ENCODE data around the gene INAVA.

The INAVA gene

DNA sequence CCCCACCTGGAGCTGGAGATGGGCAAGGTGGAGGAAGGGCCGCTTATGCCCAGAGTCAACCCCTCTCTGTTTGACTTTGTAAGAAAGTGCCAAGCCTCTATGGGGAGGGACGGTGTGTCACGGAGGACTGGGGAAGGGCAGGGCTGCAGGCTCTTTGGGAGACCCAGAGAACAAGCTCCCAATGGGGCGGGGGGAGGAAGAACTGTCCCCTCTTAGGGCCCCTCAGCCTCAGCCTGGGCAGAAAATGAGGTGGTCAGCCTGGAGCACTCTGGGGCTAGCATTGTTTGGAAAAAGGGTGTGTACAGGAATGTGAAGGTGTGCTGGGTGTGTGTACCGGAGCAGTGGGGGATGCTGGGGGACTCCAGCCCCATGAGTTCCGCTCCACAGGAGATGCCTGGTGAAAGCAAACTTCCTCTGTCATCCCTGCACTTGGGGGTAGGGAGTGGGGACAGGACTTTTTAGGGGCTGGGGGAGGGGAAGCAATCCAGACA lies 1.2 kb upstream of the INAVA start:
- H3K4me2 ChIP-seq (ENCODE audit: low read length) = no peak overlapping the region
- H4K20me1 ChIP-seq (ENCODE audit: control insufficient read depth, insufficient read depth, low read depth, low read length) = no peaks in the 10 kb centered on the region
- H3K4me3 ChIP-seq (ENCODE audit: low read length) = no peak overlapping the region
- no peak overlapping the region for H3K27ac ChIP-seq (ENCODE audit: low read depth, low read length)
- H3K9me2 ChIP-seq (replicated peaks; ENCODE audit: control insufficient read depth, low read length) = no peaks in the 10 kb centered on the region
- H3K4me1 ChIP-seq (ENCODE audit: control insufficient read depth, low read length) = peaks cover 6% of the 10 kb centered on the region
- H3K27me3 ChIP-seq (ENCODE audit: control insufficient read depth, low read length) = peaks cover 62% of the 10 kb centered on the region
- H3K36me3 ChIP-seq (ENCODE audit: control insufficient read depth, low read length) = no peaks in the 10 kb centered on the region
- TF ChIP-seq EZH2phosphoT487 (IDR thresholded peaks at IDR 0.05; ENCODE audit: borderline replicate concordance, low read length) = no peak
- TF ChIP-seq, protein P1, sequence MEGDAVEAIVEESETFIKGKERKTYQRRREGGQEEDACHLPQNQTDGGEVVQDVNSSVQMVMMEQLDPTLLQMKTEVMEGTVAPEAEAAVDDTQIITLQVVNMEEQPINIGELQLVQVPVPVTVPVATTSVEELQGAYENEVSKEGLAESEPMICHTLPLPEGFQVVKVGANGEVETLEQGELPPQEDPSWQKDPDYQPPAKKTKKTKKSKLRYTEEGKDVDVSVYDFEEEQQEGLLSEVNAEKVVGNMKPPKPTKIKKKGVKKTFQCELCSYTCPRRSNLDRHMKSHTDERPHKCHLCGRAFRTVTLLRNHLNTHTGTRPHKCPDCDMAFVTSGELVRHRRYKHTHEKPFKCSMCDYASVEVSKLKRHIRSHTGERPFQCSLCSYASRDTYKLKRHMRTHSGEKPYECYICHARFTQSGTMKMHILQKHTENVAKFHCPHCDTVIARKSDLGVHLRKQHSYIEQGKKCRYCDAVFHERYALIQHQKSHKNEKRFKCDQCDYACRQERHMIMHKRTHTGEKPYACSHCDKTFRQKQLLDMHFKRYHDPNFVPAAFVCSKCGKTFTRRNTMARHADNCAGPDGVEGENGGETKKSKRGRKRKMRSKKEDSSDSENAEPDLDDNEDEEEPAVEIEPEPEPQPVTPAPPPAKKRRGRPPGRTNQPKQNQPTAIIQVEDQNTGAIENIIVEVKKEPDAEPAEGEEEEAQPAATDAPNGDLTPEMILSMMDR (IDR thresholded peaks at IDR 0.05; ENCODE audit: low read depth, low read length, poor library complexity, severe bottlenecking) = no peak
- H3K9me3 ChIP-seq (ENCODE audit: control insufficient read depth, insufficient read depth, low read length) = no peaks in the 10 kb centered on the region
- H3F3A ChIP-seq (ENCODE audit: control insufficient read depth, insufficient read depth) = no peaks in the 10 kb centered on the region
- no peaks in the 10 kb centered on the region for H3K79me2 ChIP-seq (ENCODE audit: control insufficient read depth, low read length)

DNA sequence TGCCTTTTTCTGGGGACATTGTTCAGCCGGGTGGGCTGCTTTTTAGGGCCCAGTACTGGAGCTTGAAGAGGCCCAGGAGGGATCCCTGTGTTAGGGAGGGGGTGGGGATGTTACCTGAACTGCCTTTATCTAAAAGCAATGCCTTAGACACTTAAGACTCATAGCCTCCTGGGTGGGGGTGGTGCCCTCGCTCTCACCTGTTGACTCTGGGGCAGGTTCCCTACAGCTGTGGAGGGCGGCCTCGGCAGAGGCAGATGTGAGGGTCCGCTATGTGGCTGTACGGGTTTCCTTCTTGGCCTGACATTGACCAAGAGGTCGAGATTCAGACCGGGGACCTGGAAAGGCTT lies 716 bp downstream of the INAVA start:
- Histone ChIP-seq H3K27me3 (ENCODE audit: control insufficient read depth, low read length) (peaks cover 42% of the 10 kb centered on the region), H3K27ac (ENCODE audit: low read depth, low read length) (no peak overlapping the region), H3K4me1 (ENCODE audit: control insufficient read depth, low read length) (no peaks in the 10 kb centered on the region)

DNA sequence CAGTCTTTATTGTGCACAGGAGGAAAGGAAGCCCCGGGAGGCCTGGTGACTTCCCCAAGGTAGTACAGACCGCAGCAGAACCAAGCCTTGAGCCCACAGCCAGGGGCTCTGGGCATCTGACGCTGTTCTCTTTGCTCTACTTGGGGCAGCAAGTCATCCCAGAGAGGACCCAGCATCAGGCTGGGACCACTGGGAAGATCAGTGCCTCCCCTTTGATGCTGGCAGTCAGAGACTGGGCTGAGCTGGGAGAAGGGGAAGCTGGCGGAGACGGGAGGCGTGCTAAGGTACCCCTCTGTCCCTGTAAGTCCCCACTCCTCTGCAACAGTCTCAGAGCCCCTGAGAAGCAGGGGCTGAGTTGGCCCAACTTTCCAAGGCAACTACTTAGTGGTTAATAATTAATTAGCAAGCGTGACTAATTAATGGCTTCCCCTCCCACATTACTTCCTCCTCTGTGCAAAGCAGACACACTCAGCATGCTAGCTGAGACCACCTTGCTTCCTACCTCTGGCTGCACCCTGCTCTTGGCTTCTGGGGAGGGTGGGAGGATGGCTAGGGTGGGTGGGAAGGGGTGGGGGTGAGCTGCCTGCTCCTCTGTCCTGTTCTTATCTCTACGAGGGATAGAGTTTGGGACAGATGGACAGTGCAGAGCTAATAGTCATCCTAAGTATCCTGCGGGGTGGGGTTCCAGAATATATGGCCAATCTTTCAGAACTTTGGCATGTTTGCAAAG lies 1.3 kb downstream of the INAVA start:
- no peaks in the 10 kb centered on the region for H3K36me3 ChIP-seq (ENCODE audit: control insufficient read depth, low read length)
- H3K9me2 ChIP-seq (replicated peaks; ENCODE audit: control insufficient read depth, low read length) = no peaks in the 10 kb centered on the region
- no peak overlapping the region for H3K27ac ChIP-seq (ENCODE audit: low read depth, low read length)
- H3F3A ChIP-seq (ENCODE audit: control insufficient read depth, insufficient read depth) = no peaks in the 10 kb centered on the region
- no peaks in the 10 kb centered on the region for H3K79me2 ChIP-seq (ENCODE audit: control insufficient read depth, low read length)
- no peaks in the 10 kb centered on the region for H4K20me1 ChIP-seq (ENCODE audit: control insufficient read depth, insufficient read depth, low read depth, low read length)
- H3K9me3 ChIP-seq (ENCODE audit: control insufficient read depth, insufficient read depth, low read length) = no peaks in the 10 kb centered on the region
- TF ChIP-seq, protein P1 (IDR thresholded peaks at IDR 0.05; ENCODE audit: low read depth, low read length, poor library complexity, severe bottlenecking) = no peak
- TF ChIP-seq EZH2phosphoT487 (IDR thresholded peaks at IDR 0.05; ENCODE audit: borderline replicate concordance, low read length) = no peak
- no peak overlapping the region for H3K4me2 ChIP-seq (ENCODE audit: low read length)
- no peaks in the 10 kb centered on the region for H3K4me1 ChIP-seq (ENCODE audit: control insufficient read depth, low read length)
- H3K4me3 ChIP-seq (ENCODE audit: low read length) = no peak overlapping the region
- H3K27me3 ChIP-seq (ENCODE audit: control insufficient read depth, low read length) = peaks cover 37% of the 10 kb centered on the region

More for the DNA sequence above, 716 bp downstream of the INAVA start:
- no peak overlapping the region for H3K4me2 ChIP-seq (ENCODE audit: low read length)
- no peak overlapping the region for H3K4me3 ChIP-seq (ENCODE audit: low read length)
- H4K20me1 ChIP-seq (ENCODE audit: control insufficient read depth, insufficient read depth, low read depth, low read length) = no peaks in the 10 kb centered on the region
- no peaks in the 10 kb centered on the region for H3F3A ChIP-seq (ENCODE audit: control insufficient read depth, insufficient read depth)
- no peaks in the 10 kb centered on the region for H3K9me2 ChIP-seq (replicated peaks; ENCODE audit: control insufficient read depth, low read length)
- no peaks in the 10 kb centered on the region for H3K79me2 ChIP-seq (ENCODE audit: control insufficient read depth, low read length)
- H3K36me3 ChIP-seq (ENCODE audit: control insufficient read depth, low read length) = no peaks in the 10 kb centered on the region
- TF ChIP-seq EZH2phosphoT487 (IDR thresholded peaks at IDR 0.05; ENCODE audit: borderline replicate concordance, low read length) = no peak
- TF ChIP-seq, protein P1 (IDR thresholded peaks at IDR 0.05; ENCODE audit: low read depth, low read length, poor library complexity, severe bottlenecking) = no peak
- no peaks in the 10 kb centered on the region for H3K9me3 ChIP-seq (ENCODE audit: control insufficient read depth, insufficient read depth, low read length)

All from DOHH2 (cell line).